Adipocyte (in vitro differentiated cells): ENCODE data around the gene ZNF639.

Source experiments
- DNase-seq: peaks from one replicate; pipeline ENCODE4 v3.0.0-alpha.2; 2015; ENCODE audit warnings: low read depth
- H3K27me3 ChIP-seq: replicated peaks from 2 replicates; pipeline ENCODE4 v1.7.0; 2013; ENCODE audit warnings: mild to moderate bottlenecking, low read length, moderate library complexity; ENCODE audit not compliant: control insufficient read depth, insufficient read depth
- H3K36me3 ChIP-seq: 2 replicates; pipeline ENCODE4 v1.7.0; 2013; ENCODE audit warnings: low read length, mild to moderate bottlenecking, moderate library complexity; ENCODE audit not compliant: control insufficient read depth, insufficient read depth, severe bottlenecking
- H3K4me1 ChIP-seq: 2 replicates; pipeline ENCODE4 v1.7.0; 2013; ENCODE audit warnings: mild to moderate bottlenecking, low read length, moderate library complexity; ENCODE audit not compliant: control insufficient read depth, insufficient read depth
- H3K4me3 ChIP-seq: 2 replicates; pipeline ENCODE4 v1.7.0; 2013; ENCODE audit warnings: mild to moderate bottlenecking, low read length, moderate library complexity
- H3K9ac ChIP-seq: 2 replicates; pipeline ENCODE4 v1.7.0; 2013; ENCODE audit warnings: mild to moderate bottlenecking, low read length, moderate library complexity
- H3K9me3 ChIP-seq: 2 replicates; pipeline ENCODE4 v1.7.0; 2013; ENCODE audit warnings: mild to moderate bottlenecking, low read length, moderate library complexity; ENCODE audit not compliant: control insufficient read depth

Gene ZNF639

DNA sequence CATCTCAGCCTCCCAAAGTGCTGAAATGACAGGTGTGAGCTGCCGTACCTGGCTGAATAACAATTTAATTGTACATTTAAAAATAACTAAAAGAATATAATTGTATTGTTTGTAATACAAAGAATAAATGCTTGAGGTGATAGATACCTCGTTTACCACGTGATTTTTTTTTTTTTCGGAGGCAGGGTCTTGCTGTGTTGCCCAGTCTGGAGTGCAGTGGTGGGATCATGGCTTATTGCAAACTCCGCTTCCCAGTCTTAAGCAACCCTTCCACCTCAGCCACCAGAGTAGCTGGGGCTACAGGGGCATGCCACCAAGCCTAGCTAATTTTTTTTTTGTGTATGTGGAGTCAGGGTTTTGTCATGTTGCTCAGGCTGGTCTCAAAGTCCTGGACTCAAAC is 40.5 kb downstream of the ZNF639 start:
- Histone ChIP-seq H3K9me3 (no peaks in the 10 kb centered on the region), H3K4me3 (no peak overlapping the region), H3K36me3 (peaks cover 84% of the 10 kb centered on the region), H3K9ac (no peak overlapping the region), H3K4me1 (no peaks in the 10 kb centered on the region), H3K27me3 (no peaks in the 10 kb centered on the region)
- no peak for DNase-seq

DNA sequence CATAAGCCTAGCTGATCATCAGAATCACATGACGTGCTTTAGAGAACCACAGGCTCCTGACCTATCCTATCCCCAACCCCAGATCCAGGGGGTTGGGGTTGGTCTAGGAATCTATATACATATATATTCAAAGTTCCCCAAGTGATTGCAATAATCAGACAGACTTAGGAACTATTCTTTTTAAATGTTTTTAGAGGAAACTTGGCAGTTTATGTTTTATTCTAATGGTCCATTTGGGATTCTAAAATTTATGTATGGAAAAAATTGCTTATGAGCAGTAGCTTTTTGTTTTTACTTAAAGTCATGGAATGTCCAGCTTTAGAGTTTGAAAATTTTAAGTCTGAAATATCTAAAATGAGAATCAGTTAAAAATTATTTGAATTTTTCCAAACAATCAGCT is 46.8 kb downstream of the ZNF639 start:
- DNase-seq: no peak
- Histone ChIP-seq H3K4me3 (no peak overlapping the region), H3K9ac (no peak overlapping the region), H3K27me3 (no peaks in the 10 kb centered on the region), H3K36me3 (peaks cover 69% of the 10 kb centered on the region), H3K4me1 (no peaks in the 10 kb centered on the region), H3K9me3 (no peaks in the 10 kb centered on the region)

DNA sequence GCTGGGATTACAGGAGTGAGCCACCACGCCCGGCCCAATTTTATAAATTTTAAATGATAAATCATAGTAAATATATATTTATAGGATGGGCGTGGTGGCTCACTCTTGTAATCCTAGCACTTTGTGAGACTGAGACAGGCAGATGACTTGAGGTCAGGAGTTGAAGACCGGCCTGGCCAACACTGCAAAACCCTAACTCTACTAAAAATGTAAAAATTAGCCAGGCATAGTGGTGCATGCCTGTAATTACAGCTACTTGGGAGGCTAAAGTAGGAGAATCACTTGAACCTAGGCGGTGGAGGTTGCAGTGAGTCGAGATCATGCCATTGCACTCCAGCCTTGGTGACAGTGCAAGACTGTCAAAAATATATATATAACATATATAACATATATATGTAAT is 51.1 kb downstream of the ZNF639 start:
- Histone ChIP-seq H3K9me3 (no peaks in the 10 kb centered on the region), H3K27me3 (no peaks in the 10 kb centered on the region), H3K36me3 (peaks cover 70% of the 10 kb centered on the region), H3K4me1 (no peaks in the 10 kb centered on the region), H3K9ac (no peak overlapping the region), H3K4me3 (no peak overlapping the region)
- no peak for DNase-seq

DNA sequence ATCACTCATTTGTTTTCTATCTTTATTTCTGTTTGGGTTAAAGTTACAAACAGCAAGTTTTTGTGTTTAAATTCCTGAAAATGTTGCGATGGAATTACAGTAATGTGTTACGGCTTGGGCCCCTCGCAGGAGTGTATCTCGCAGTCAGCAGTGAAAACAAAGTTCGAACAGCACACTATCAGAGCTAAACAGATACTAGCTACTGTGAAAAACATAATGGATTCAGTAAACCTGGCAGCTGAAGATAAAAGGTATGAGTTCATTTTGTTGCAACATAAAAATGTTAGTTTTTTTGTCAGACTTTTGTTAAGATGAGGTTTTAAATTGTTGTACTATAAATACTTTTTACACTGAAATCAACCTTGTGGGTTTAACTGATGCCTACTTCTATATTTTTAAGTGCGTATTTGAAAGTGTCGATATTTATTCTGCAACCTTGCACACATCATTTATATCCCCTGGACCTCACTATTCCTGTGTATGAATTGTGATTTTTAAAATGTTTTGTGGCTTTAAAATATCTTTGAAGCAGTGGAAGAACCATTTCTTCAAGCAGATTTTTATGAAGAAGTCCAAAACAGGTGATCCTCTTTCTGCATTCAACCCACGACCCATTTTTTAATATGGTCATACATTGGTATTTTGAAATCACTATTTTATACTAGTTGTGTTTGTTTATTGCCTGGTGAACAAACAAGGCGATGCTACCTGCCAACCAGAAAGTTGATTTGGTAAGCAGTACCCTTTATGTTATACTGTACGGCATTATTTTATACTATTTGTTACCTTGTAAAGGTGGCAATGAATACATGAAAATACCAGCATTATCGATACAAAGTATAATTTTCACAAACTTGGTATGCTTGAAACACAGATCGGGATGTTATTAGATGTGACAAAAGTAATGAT is 52.5 kb downstream of the ZNF639 start:
- H3K27me3 ChIP-seq: no peaks in the 10 kb centered on the region
- DNase-seq: no peak
- no peaks in the 10 kb centered on the region for H3K4me1 ChIP-seq
- peaks cover 71% of the 10 kb centered on the region for H3K36me3 ChIP-seq
- no peaks in the 10 kb centered on the region for H3K9me3 ChIP-seq
- H3K9ac ChIP-seq: no peak overlapping the region
- no peak overlapping the region for H3K4me3 ChIP-seq

DNA sequence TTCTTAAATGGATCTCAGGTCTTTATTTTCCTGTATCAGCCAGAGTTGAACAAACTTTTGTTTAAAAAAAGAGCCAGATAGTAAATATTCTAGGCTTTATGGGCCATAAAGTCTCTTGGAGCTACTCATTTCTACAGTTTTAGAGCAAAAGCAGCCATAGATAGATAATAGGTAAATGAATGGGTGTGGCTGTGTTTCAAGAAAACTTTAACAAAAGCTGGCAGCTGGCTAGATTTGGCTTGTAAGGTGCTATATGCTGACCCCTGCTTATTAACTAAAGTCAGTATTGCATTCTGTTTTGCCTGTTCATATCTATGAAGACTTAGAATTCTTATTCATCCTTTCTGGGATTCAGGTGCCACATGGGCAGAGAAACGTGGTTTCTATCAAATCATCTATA is 53.6 kb downstream of the ZNF639 start:
- no peak overlapping the region for H3K9ac ChIP-seq
- H3K9me3 ChIP-seq: no peaks in the 10 kb centered on the region
- no peaks in the 10 kb centered on the region for H3K4me1 ChIP-seq
- H3K4me3 ChIP-seq: no peak overlapping the region
- H3K36me3 ChIP-seq: peaks cover 70% of the 10 kb centered on the region
- H3K27me3 ChIP-seq: no peaks in the 10 kb centered on the region
- no peak for DNase-seq
